ENCODE data around the gene PAX1.

The PAX1 gene

DNA sequence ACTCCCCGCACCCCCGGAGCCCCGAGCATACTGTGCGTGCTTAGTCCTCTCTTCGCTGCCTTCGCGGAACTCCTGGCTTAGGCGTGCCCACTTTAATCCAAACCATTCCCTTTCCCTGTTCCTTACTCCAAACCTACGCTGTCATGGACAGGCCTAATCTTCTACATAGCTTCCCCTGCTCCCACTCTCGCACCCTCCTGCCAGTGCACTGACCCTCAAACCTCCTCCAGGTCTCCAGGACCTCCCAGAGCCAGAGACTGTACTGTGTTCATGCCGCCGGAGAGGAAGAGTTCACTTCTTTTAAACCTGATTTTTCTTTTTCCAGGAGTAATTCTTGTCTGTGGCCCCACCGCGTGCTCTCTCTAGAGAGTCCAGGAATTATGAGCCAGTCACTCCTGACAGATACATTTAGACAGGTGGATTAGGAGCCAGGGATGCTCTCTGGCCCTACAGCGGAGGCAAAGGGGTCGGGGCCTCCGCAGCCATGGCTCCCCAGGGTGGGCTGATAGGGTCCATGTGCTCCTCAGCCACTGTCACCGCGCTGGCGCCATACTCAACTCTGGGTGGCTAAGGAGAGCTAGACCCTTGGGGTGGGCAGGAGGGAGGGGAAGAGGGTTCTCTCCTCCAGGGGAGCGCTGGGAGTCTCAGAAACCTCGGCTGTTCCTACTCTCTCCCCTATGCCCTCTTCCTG lies 1.6 kb upstream of the PAX1 start:
- no peak for DNase-seq

DNA sequence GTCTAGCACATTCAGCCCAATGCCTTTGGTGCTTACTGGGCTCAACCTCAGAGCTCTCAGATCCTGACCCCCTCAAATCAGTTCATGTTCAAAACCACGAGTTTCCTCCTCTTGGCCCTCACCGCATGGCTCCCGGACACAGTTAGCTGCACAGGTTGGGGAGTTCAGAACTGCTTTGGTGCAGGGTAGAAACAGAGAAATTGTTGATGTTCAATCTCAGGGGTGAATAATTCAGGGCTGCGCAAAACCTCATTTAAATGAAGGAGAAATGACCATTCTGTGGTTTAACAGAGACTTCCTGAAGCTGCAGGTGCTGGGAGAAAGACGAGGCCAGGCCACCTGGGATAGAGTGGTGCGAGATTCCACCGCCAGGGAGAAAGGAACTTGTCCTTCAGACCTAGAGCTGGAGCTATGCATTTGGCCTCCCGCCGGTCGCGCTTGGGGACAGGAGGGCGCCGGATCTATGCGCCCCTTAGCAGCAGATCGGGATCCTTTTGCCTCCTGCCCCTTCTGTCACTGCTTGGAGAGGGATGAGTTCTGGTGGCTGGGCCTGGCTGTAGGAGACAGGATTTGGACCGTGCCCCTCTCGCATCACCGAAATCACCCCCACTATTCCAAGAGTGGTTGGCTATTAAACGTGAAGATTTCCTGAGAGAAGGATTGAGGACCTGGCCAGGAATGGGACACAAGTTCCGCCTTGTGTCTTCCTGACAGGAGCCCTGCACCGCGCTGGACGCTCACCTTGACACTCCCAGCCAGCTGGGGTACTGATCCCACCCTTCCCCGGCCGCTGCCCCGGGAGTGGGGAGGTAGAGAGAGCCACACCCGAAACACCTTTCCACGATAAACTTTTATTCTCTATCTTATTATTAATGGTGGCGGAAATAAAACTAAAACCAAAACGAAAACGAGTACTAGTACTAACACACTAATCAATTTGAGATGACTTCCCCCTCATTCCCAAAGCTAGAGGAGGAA lies 767 bp upstream of the PAX1 start:
- no peak for DNase-seq

DNA sequence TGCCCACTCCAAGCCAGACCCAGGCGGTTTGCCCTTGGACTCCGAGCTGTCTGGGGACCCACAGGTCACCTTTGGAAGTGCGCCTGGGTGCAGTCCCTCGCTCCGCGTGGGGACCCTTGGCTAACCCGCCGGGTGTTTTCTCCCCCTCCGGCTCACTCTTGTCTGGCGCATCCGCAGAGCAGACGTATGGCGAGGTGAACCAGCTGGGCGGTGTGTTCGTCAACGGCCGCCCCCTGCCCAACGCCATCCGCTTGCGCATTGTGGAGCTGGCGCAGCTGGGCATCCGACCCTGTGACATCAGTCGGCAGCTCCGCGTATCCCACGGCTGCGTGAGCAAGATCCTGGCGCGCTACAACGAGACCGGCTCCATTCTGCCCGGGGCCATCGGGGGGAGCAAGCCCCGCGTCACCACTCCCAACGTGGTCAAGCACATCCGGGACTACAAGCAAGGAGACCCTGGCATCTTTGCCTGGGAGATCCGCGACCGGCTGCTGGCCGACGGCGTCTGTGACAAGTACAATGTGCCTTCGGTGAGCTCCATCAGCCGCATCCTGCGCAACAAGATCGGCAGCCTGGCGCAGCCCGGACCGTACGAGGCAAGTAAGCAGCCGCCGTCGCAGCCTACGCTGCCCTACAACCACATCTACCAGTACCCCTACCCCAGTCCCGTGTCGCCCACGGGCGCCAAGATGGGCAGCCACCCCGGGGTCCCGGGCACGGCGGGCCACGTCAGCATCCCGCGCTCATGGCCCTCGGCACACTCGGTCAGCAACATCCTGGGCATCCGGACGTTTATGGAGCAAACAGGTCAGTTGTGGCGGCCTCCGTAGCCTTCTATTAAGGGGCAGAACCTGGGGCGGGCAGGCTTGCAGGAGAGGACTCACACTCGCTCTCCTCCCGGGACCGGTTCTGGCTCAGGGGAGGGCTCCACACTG lies 1.1 kb downstream of the PAX1 start:
- no peak for DNase-seq

DNA sequence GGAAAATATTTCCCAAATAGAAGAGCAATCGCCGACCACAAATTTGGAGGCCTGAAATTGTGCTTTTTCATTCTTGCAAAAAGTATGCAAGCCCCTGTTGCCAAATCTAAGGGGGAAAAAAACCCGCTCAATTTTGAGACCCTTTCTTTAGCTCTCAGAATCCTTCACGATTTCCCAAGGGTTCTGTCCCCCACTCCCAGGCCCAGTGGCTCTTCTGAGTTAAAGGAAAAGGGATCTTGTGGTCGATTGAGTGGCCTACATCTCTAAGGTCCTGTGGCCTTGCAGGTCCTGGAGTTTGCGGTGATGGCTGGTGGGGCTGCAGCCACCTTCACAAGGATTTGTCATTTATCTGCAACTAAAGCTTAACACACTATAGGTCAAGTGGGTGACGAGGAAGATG lies 1.8 kb downstream of the PAX1 start:
- DNase-seq: no peak

DNA sequence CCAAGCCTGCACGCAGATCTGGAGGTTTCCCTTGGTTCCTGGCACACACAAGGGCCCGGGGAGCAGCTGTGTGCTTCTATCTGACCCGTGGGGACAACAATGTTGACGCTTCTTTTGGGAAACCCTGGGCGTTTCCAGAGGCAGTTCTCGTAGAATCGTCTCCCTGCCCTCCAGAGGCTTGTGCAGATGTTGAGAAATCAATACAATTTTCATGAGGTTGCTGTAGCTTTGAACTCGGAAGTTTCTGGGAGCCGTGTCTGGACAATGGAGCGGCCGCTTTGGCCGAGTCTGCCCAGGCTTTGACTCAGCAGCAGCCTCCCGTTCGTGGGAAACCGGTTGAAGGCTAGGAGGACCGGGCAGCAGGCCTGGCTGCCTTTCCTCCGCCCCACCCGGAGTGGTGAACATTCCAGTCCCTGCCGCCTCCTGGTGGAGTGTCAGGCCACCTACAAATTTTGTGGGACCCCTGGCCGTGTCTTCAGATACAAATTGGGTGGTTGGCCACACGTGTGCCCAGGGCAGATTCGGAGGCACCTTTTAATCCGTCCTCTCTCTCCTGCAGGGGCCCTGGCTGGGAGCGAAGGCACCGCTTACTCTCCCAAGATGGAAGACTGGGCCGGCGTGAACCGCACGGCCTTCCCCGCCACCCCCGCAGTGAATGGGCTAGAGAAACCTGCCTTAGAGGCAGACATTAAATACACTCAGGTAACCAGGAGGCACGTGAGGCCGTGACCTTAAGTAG lies 2.7 kb downstream of the PAX1 start:
- DNase-seq: no peak

DNA sequence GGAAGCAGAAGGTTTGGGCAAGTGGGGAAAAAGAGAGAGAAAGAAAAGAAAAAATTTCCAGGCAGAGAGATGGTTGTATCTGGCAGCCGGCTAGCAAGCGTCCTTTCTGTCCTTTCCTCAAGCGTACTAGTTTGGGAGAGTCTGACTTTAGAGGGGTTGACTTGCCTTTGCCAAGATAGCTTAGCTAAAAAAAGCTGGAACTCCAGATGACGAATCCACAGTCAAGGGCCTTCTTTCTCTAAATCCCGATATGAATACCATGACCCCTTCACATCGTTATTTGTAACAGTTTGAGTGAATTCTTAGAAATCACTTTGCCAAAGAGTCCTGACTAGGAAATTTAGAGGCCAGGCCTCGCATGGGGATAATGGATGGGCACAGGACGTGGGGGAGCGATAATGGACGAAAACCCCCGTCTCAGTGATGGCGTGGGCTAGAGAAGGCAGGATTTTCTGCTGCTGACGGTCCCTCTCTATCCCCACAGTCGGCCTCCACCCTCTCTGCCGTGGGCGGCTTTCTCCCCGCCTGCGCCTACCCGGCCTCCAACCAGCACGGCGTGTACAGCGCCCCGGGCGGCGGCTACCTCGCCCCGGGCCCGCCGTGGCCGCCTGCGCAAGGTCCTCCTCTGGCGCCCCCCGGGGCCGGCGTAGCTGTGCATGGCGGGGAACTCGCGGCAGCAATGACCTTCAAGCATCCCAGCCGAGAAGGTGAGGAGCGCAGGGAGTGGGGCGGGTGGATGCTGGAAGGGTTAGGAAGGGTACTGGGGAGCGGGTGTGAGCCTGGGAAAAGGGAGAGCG lies 3.5 kb downstream of the PAX1 start:
- no peak for DNase-seq

DNA sequence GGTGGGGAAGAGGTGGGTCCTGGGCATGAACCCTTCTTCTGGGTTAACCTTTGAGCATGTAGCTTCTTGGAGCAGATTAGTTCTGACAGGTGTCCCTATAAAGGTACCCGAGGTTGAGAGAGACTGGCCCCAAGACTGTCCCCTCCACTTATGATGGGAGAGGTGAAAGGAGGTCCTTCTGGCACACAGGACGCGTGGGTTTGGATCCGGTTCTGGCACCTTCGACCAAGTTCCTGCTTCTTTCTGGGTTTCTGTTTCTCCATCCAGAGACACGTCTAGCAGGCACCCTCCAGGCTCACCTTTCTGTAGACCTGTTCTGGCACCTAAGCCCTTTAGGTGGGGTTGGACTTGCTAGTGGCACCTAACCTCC lies 4.1 kb downstream of the PAX1 start:
- no peak for DNase-seq

DNA sequence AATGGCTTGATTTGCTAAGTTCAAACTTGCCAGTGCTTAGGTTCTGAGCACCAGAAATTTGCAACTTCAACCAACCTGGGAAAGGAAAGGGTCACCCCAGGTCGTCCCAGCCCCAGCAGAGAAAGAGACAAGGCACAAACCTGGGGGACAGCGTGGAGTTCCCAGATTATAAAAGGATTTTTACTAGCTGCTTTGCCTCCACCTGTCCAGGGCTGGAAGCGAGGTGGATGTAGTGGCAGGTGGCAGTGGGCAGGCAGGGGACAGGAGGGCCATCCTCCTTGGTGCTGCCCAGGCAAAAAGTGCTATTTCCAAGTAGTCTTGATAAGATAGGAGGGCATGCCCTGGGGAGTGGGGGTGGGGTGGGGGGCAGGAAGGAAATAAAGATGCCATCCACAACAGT lies 4.9 kb downstream of the PAX1 start:
- no peak for DNase-seq

DNA sequence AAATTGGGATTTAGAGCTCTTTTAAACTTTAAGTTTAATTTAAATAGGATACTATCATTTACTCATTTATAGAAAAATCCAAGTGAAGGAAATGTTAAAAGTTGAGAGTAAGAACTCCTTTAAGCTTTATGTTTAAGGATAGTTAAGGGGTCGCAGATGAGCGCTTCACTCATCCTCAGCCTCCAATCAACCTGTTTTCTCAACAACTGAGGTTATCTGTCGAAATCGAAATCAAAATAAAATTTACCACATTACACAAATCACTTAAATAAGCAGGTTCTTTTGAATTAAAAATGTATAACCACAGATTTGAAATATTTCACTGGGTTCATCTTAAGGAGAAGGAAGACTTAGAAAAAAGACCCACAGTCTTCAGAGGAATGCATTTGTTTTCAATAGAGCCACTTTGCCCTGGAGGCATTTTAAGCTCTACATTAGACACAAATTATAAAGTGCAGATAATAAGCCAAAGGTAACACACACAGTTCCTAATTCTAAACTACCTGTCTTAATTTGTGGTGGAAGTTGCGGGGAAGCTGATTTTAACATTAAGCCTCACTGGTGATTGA lies 5.5 kb downstream of the PAX1 start:
- DNase-seq: no peak

DNA sequence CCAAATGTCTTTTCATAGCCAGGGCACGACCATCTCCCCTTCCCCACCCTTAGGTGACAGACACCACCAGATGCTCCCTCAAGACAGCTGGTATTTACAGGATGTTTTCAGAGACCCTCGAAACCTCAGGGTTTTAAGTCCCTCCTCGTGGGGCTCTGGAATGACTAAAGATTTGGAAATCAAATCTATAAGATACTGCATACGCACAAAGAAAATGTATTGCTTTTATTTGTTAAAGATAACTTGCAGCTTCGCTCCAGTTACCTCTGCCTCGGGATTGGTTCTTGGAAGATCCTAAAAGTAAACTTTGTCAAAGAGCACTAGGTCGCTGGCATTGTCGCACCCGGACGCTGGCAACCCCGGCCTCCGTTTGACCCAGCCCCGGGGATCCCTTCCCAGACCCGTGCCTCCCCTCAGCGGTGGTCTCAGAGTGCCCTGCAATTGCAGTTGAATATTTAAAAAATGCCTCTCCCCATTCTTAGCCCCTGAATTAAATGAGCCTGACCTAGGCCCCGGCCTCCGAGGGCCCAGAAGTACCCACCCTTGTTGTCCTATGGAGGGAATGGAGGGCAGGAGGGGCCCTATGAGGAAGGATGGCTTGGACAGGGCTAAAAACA lies 7.1 kb downstream of the PAX1 start:
- no peak for DNase-seq

DNA sequence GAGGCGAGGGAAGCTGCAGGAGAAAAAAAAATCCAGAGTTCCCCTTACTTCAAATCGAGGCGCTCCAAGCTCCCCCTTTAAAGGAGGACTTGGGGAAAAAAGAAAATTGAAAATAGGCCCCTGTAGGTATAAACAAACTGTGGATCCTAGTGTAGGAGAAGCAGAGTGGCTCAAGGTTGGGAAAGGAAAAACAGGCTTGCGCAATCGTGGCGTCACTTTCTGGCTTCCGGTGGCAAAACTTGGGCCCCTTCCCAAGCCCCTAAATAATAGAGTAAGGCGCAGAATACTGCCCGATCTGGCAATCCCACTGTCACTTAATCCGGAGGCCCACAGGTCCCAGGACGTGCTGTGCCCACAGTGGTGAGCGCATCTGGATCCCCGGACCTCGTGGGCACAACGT lies 8.0 kb downstream of the PAX1 start:
- DNase-seq: no peak

DNA sequence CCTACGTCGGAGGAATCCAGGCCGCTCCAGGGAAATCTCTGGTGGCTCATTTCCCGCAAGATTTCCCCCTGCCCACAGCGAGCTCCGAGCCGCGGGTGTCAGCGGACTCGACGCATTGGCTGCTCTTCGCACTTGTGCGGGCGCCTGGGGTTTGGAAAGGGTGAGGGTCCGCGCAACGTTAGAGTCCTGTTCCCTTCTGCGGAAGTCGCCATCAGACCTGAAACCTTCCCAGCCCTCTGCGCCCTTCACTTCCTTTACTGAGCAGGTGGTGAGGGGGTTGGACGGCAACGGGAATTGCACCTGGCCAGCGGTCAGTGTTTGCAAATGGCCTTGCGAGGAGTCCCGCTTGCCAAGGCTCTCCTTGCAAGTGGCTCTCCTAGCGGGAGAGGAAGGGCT lies 8.4 kb downstream of the PAX1 start:
- no peak for DNase-seq

DNA sequence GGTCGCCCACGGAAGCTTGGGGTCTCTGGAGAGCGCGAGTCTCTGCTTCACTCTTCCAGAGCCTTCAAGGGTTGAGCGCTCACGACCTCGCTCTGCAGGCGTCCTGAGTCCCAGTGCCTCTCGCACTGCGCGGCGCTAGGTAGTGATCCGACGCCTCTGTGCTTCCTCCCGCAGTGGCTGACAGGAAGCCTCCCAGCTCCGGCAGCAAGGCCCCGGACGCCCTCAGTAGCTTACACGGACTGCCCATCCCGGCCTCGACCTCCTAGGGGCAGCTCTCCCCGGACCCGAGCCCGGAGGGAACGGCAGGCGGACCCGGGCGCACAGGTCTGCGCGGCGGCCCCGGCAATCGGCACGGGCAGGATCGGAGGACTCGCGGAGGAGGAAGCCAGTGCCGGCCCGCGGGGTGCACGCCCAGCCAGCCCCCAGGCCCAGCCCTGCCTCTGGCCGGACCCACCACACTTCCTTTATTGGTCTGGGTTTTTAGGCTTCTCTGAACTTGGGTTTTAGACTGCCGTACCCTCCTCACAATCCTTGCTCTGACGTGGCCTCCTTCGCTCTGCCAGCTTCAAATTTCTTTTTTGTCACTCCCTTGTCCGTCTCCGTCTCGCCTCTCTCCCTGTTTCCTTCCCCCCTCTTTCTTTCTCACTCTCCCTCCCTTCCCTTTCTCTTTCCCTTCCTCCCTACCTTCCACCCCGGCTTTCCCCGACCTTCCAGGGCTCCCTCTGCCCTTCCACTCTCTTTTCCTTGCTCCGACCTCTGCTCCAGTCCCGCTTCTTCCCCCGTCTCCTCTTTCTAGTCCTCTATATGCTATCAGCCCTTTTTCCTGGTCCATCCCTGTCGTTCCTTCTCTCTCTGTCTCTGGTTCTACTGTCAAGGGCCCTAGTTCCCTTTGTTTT lies 9.1 kb downstream of the PAX1 start:
- no peak for DNase-seq

DNA sequence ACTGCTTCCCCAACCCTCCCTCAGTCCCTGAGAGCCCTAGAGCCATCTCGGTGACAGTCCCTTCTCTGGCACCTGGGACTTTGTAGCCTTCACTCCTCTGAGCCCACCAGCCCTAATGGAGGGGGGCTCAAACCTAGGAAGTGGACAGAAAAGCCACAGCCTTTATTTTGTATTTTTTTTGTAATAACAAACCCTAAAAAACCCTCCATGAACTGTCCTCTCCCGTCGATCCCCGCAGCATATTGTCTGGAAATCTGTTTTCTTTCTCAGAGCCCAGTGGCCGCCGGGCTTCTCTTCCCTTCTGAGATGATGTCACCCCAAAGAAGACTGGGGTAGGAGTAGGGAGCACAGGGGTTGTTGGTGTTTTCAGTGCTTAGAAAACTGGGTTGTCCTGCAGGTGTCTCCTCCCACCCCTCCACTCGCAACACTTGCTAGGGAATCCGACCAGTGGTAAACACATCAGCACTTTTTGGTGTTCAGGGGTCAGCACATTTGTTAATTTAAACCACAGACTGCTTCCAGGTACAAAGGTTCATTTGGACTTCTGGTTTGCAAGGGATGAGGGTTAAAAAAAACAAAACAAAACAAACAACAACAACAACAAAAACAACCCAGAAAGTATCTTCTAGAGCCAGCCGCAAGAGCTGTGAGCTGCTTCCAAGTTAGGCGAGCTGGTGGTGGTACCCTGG lies 9.9 kb downstream of the PAX1 start:
- no peak for DNase-seq

DNA sequence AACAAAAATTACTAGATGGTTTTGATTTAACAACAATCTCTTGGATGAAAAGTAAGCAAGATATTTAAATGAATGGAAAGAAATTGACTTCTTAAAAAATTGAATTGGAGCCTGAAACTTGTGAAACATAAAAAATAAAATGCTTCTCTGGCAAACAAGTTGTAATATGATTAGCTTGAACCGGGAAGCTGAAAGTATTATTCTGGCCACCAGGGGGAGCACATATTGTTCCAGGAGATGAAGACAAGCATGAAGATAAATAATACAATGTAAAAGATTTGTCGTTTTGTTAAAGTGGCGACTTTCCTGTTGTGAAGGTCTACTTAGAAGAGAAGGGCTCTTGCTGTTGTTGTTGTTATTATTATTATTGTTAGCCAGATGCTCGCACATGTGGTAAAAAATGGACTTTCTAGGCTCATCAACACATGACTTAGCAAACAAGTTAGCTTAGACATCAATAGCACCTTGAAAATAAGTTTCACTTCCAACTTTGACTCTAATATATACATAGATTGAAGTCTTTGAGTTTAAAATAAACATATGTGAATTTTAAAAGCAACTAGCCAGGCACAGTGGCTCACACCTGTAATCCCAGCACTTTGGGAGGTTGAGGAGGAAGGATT lies 14.2 kb downstream of the PAX1 start:
- DNase-seq: peak; percentile 76

DNA sequence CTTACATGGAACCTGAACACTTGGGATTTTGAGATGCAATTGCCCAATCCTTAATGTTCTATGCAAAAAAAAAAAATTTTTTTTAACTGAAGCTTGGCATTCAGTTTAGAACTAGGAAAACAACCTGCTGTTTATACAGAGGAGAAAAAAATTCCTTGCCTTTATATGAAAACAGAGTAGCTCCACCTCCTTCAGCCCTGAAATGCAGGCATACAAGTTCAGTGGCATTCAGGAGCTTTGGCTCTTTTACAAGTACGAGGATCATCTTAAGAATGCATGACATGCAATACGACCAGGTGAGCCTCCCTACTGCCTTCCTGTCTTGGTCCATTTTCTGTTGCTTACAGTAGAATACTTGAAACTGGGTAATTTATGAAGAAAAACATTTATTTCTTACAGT lies 20.4 kb downstream of the PAX1 start:
- DNase-seq: no peak

DNA sequence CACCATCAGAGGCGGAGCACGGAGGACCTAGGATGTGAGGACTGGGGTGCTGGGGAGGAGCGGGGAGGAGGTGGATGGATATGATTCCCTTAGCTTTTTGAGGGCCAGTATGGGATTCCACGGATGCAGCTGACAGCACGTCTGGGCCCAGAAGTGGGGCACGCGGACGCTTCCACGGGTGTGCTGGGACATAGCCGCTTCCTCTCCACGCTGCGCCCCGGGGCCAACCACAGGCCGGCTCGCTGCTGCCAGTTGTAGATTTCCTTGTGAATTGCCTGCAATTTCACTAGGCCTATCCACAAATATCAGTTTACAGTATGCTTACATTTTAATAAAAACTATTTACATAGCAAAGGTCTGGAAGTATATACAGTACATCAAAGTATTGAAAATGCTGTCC lies 23.9 kb downstream of the PAX1 start:
- DNase-seq: no peak

DNA sequence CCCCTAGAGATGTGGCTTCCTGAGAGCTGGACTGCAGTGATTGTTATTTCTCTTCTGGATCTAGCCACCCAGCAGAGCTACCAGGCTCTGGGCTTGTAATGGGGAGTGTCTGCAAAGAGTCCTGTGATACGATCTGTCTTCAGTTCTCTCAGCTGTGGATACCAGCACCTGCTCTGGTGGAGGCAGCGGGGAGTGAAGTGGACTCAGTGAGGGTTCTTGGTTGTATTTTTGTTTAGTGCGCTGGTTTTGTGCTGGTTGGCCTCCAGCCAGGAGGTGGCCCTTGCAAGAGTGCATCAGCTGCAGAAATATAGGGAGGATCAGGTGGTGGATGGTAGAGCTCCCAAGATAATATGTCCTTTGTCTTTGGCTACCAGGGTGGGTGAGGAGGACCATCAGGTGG lies 33.7 kb downstream of the PAX1 start:
- no peak for DNase-seq

DNA sequence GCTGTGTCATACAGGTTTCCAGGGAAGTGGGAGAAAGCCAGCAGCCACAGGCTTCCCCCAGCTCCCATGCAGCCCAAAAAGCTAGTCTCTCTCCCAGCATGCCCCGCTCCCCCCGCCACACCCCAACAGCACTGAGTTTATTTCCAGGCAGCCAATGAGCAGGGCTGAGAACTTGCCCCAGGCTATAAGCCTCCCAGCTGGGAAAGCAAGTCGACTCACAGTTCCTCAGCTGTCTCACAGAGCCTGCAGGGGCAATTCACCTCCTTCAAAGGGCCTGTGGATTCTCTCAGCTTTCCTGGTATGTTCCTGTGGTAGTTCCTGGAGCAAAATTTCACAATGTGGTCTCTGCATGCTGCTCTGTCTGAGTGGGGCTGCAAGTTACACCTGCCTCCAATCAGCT lies 34.2 kb downstream of the PAX1 start:
- no peak for DNase-seq
